HG02798 (cell line): ENCODE results near the gene DOCK11.

Experiments
- ATAC-seq: cut with Tn5 transposase; IDR thresholded peaks from one replicate; pipeline ENCODE4 v1.9.1; 2021; ENCODE audit warnings: mild to moderate bottlenecking; ENCODE audit not compliant: unreplicated experiment, poor library complexity

DOCK11 gene

DNA sequence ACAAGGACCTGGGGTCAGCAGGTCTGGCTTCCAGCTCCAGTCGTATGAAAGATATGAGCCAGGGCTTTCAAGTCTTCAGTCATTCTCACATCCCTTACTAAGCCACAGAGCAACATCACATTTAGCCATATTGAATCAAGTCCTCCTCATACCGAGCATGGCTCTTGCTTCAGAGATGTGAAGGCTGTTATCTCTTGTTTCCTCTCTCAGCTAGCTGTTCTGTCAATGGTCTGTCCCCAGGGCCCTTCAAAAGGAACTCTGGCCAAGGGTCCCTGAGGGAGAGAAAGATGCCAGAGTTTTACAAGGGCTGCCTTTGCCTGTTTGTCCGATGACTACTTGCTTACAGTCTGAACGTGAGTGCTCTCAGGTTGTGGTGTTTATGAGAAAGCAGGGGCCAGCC, 30.5 kb downstream of the DOCK11 start:
- no peak for ATAC-seq

DNA sequence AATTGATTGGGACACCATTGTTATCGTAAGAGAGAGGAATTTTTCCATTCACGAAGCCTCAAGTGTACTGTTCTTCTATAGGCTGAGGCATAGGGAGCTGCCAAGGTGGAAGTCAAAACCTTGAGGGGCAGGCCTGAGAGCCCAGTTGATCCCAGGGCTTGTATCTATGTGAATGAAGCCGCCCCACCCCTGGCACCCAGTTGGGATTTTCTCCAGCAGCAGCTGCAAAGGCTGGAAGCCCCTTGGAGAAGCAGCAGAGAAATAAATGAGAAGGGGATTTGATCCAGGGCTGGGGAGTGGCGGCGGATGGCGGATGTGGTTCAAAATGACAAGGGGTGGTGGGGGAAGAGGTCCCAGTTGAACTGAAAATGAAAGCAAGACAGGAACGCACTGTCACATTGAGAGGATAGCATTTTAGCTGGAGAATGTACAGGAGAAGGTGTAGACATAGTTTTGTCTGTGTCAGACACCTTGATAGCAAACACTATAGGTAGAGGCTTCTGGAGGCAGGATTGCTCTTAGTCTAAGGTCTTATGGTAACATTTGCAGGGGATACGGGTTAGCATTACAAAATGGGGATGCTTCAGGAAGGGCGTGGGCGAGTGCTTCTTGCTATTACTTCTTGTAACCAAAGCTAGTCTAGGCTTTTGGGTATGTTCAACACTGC, 32.6 kb downstream of the DOCK11 start:
- peak; percentile 79 for ATAC-seq

DNA sequence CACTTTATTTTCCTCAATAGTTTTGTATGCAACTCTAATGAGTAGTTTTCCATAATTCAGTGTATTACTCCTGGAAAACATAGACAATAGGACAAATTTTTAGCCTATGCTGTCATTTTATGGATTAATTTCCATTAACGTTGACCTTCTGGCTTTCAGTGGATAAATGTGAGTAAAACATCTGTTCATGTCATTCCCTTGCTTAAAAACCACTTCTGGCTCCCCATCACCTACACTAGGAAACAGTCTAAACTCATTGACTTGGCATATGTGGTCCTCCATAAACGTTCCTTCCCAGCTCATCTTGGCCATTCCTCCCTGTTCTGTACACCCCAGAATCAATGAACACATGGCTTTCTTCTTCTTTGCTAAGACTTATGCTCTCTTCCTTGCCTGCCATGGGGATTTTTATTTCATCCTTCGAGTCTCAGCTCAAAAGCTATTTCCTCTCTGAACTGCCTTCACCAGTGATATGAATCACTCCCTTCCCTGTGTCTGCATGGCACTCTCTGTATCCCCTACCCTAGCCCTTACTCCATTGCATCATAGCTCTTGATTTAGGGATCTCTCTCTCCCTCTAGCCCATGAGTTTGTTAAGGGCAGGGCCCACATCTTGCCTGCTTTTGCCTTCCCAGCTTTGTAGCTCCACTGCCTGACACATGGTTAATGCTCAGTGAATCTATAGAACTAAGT, 34.8 kb downstream of the DOCK11 start:
- no peak for ATAC-seq

DNA sequence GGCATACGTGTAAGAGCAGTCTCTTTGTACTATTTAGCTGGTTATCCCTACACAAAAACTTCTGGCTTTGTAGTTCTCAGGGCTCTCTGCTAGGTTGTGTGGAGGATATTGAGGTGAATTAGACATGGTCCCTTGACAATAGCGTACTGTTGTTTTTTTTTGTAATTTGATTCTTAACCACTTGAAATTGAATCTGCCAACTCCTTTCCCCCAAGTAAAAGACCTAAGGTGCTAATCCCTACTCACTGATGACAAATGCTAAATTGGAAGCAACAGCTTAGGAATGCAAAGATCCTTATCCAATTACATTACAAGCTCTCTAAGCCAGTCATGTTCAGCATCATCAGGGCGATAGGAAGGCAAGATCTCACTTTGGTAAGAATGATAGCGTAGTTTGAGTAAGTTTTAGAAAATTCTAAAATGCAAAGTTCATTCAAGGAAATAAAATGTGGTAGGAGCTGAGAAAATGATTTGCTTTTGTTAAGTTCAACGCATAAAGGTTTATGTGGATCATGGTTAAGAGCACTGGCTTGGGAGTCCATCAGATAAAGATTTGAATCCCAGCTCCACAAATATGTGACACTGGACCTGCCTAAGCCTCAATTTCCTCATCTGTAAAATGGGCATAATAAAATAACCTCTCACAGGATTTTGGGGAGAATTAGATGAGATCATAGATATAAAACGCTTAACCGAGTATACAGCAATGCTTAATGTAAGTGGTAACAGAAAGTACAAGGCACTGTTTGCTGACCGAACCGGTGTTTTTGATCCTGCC, 39.3 kb downstream of the DOCK11 start:
- ATAC-seq, result no peak

DNA sequence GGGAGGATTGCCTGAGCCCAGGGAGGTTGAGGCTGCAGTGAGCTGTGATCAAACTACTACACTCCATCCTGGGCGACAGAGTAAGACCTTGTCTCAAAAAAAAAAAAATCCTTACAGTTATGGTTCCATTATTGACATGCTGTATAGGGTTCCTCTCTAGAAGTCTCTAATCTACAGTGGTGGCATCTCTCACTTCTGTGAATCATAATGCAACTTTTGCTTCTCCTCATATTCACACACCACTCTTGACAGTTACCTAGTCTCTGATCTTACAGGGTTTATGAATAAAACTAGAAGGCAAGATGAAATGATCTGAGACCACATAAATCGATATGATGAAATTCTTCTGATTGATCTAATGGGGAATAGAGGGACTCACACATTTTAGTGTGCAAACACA, 40.6 kb downstream of the DOCK11 start:
- peak; percentile 71 for ATAC-seq

DNA sequence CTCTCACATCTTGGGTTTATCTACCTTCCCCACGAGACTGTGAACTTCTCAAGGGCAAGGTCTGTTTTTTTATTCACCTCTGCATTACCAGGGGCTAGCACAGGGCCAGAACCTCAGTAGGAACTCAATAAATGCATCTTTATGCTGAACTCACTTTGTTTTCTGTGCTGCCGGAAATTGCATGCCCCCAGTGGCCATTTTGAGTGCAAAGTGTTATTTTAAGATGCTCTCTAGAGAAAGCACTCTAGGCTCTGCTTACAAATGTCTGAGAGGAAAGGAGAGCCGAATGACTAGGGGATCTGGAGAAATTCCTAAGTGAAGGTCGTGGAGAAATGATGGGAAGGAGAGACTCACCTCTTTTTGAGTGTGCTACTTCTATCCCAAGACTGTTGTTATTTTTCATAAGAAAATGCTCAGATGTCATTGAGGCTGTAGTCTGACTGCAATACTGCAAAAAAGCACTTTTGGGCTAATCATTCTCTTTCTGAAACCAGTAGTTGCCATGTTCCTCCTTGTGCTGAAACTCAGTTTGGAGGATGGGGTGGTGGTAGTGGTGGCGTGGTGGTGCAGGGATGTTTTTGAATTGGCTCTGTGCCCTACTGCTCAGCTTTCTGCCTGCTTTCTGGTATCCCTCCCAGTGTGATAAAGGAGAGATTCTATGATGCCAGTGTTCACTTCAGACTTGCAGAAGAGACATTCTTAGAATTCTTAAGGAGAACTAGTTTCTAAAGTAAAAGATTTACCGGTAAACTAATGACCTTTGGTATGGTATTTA, 41.3 kb downstream of the DOCK11 start:
- ATAC-seq, result peak; percentile 74

DNA sequence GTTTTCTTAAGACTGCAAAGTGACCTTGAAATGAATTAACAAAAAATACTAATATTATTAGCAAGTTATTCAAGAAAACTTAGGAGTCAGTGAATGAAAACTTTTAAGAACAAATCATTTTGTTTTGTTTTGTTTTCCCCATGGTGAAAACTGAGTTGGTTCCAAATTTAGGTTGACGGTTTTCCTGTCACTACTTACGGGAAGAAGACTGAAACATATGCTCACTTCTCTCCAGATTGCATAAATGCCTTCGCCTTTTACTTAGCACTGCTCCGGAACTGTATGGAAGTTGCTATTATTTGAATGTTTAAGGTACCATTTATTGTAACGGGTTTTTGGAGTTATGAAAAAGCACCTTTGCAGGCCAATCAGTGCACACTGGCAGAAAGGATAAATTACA, 42.8 kb downstream of the DOCK11 start:
- ATAC-seq, result no peak

DNA sequence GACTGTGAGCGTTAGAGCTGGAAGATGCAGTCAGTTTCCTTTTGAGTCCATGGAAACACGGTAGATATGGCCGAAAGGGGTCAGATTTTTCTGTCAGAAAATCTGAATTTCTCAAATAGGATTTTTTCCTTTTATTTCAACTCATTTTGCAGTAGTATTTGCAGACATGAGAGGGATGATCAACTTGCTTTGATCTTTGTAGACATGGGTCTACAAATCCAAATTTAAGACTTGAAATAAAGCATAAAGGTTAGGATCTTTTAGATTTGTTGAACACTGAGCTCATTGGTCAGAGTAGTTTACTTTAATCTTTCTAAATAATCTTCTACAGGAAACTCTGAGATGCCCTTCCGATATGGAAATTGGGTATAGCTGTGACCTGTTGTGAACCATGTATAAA, 44.7 kb downstream of the DOCK11 start:
- ATAC-seq, result no peak

DNA sequence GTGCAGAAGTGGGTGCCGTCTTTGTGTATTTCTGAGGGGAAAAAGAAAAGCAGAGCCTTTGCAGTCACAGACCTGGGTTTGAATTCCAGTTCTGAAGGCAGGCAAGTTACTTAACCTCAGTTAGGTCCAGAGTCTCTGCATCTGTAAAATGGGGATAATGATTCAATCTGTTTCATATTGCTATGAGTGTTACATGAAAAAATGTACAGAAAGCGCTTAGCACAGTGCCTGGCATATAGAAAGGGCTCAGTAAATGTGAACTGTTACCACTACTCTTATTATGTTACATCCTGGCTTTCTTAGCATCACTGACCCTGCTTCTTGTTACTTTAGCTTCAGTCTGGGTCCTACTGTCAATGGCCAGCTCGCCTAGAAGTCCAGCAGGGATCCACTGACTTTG, 45.9 kb downstream of the DOCK11 start:
- ATAC-seq, result no peak

DNA sequence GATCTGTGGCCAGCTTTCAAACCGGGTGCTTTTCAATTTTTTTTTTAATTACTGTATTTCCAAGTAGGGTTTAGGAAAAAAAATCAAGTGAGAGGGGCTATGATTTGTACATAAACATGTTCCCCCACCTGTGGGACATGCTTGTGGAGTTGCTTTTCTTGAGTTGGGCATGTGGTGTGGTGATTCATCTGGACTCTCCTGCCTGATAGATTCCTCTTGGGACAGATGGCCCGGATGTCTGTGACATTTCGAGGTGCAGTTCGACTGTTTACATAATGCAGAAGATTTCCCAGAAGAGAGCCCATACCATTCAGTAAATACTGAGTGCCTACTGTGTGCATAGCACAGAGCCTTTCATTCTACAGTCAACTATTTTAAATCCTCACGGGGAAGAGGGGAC, 49.9 kb downstream of the DOCK11 start:
- no peak for ATAC-seq

DNA sequence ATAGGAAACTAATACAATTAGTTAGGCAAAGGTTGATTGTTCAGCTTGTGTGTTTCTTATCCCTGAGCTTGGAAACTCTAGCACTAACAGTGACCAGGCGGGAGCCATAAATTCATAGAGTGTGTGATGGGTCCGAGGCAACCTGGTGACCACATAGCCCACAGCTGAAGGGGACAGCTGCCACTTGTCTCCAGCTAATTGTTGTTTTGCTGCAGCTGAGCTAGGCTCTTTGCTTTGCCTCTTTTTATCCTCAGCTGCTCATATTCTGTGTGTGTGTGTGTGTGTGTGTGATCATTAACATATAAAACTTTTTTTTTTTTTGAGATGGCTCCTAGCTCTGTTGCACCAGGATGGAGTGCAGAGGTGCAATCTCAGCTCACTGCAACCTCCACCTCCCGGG, 53.2 kb downstream of the DOCK11 start:
- ATAC-seq, result no peak

DNA sequence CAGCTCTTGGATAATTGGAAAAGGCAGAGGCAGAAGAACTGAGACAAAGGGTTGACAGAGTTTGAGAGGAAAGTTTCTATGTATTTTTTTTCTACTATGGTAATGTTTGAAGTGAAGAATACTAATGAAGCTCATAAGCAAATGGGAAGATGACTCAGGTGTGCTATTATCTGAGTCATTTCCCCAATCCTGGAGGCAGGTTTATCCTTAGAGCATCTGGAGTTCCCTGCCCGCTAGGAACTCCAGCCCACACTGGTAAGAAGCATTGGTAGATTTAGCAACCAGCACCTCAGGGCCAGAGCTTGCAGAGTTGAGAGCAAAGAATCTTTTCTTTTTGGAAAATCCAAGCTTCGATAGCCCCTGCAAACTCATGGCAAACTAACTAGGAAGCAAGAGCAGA, 55.2 kb downstream of the DOCK11 start:
- no peak for ATAC-seq

DNA sequence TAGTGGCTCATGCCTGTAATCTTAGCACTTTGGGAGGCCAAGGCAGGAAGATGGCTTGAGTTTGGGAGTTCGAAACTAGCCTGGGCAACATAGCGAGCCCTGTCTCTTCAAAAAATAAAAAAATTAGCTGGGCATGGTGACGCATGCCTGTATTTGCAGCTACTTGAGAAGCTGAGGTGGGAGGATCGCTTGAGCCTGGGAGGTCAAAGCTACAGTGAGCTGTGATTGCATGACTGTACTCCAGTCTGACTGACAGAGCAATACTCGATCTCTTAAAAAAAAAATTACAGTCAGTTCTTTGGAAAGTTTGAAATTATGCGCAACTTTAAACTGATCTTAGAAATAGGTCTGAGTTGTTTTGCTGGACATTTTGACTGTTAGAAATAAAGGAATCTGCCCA, 55.8 kb downstream of the DOCK11 start:
- no peak for ATAC-seq

DNA sequence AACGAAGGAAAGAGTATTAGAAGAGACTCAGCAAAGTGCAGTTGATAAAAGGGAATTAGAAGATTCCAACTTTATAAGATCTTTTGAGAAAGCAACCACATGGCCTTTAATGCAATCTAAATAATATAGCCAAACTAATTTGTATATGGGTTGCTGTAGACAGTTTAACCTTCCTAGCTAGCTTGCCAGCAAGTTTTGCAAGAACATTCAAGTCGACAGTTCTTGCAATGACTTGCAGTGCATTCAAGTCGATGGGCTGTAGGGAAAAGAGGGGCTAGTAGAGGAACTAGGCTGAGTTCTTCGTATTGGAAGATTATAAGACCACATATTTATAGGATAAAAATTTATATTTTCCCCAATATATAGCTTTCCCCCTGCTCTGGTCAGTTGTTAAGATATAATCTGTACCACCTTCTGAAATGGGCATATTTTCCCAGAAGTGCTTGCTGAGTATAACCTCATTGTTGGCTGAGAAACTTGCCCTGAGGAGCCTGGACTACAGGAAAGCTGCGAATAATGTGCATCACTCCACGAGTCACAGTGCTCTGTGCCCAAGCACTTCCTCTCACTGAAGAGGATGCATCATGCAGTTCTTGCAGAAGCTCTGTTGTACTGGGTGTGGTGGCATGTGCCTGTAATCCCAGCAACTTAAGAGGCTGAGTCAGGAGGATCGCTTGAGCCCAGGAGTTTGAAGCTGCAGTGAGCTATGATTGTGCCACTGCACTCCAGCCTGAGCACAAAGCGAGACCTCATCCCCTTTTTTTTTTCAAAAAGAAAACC, 56.7 kb downstream of the DOCK11 start:
- ATAC-seq, result no peak

DNA sequence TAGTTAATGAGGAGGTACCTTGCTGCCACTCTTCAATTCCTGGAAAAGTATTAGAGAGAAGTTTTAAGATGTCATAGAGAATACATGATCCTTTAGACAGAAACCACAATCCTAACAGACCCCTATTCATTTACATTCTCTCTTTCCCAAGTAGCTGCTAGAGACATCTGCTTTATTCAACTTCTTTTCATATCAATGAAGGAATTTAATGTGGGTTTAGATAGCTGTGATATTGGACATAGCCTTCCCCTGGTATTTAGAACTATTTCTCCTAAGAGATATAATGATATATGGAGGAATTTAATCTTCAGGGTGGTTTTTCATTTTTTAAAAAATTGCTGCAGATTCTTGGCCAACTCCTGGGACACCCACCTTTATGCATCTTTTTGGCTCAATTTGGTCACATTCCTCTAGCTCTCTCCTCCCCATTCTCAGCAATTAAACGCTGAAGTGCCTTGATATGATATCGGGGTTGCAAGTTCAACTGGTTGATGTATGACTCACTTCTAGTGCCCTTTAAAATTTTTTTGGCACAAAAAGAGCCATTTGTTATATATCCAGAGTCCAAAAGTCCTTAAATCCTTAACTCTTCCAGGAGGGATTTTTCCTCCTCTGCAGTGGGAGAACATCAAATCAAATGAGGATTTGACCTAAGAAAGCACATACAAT, 57.6 kb downstream of the DOCK11 start:
- ATAC-seq, result no peak

DNA sequence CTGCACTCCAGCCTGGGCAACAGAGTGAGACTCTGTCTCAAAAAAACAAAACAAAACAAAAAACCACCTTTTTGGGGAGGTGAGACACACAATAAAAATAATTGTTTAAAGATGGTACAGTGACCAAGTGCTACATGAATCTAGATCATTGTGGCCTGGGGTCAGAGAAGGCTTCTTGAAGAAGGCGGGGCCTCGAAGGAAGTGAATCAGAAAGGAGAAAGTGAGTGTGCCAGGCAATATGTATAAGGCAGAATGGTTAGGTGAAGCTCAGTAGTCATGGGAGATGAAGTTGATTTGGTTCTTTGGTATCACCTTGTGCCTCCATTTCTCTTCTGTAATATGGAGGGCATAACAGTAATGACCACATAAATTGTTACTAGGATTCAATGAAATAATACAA, 58.9 kb downstream of the DOCK11 start:
- no peak for ATAC-seq

DNA sequence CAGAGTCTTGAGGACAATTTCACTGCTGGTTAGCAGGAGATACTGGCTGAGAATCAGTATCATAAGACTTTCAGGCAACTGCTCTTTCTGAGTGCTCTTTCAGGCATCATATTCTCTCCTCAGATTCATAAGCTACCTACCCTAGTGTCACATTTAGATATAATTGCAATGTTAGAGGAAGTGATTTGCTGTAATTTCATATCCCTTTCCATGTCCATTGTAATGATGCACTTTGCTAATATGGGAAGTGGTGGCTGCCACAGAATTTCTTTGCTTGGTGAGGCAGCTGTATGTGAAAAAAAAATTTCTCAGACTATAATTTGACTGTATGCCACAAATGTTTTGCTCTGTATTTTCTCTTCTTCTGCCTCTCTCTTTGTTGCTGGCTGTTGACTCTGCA, 63.3 kb downstream of the DOCK11 start:
- ATAC-seq, result no peak

DNA sequence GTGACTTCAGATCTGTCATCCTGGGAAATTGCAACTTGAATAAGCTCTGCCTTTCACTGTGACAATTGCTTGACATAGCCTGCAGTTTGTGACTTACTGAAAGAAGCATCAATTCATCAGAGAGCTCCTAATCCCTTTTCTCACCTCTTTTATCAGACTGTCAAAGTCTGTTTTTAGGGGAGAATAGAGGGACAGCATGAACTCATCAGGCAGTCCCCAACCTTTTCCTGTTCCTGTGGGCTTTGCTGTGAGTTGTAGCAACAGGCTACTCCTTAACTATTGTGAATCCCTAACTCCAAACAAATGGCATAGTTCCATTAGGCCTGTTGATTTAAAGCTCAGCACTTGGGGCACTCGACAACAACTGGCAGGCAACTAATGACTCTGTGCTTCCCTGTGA, 64.9 kb downstream of the DOCK11 start:
- ATAC-seq, result no peak

DNA sequence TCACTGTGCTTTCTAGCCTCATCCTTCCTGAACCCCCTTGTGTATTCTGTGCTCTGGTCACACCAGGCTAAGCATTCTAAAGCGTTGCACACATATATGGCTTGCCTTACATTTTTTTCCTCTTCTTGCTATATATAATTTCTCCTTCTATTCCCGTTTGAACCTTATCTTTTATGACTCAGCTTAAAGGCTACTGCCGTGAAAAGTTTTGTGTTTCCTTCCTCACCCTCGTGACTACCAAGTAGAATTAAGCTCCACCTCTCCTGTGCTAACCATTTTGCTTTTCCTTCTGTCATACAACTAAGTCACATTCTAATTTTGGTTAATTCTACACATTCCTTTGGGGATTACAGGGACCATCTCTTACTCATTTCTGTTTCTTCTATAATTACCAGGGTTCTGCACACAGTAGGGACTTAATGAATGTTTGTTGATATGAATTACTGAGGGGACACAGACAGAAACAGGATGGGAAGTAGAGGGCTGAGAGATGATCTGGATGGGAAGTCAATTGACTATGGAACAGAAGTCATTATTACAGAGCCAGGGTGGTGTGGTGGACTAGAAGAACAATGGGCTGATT, 67.1 kb downstream of the DOCK11 start:
- ATAC-seq, result no peak
